Esophagus muscularis mucosa (tissue), 3 donors: ENCODE data around the gene WFDC5.

Experiments used
- POLR2A ChIP-seq: fragments of 450-650 bp; IDR thresholded peaks from one replicate; pipeline ENCODE4 v1.6.1; 2017; ENCODE audit warnings: antibody characterized with exemption, moderate library complexity, mild to moderate bottlenecking, low read depth
- POLR2AphosphoS5 ChIP-seq, 2 donors: sonication (generic); formaldehyde crosslinking; IDR thresholded peaks; one replicate each; pipeline ENCODE4 v1.6.1; 2017; ENCODE audit warnings: antibody characterized with exemption in 2 of 2
- TF ChIP-seq, protein P1 (sequence below), 3 experiments: fragments of 200-600 bp in 2 of 3; fragments of 450-650 bp in 1 of 3; sonication (generic) in 2 of 3; IDR thresholded peaks; one replicate each; pipeline ENCODE4 v1.5.1; 2017 to 2019; ENCODE audit warnings: antibody characterized with exemption in 3 of 3, mild to moderate bottlenecking in 2 of 3, moderate library complexity in 1 of 3

DNA sequence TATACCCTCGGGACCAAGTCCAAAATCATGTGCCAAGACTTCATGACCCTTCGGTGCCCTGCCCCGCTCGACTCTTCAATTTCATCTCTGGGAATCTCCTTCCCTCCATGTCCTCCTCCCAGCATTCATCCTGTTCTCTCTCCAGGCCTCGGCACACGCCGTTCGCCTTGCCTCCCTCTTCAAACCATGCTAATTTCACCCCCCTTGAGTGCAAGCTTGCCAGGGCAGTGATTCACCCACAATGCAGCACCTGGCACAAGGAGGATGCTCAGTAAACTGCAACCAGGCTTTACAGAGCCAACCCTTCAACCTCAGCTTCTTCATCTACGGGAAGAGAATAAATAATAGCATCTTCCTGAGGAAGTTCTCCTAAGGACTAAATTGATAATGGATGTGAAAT is 18.2 kb downstream of the WFDC5 start:
- TF ChIP-seq POLR2A (no peak), POLR2AphosphoS5 (IDR thresholded peaks at IDR 0.05) (no peak)
- TF ChIP-seq, protein P1, sequence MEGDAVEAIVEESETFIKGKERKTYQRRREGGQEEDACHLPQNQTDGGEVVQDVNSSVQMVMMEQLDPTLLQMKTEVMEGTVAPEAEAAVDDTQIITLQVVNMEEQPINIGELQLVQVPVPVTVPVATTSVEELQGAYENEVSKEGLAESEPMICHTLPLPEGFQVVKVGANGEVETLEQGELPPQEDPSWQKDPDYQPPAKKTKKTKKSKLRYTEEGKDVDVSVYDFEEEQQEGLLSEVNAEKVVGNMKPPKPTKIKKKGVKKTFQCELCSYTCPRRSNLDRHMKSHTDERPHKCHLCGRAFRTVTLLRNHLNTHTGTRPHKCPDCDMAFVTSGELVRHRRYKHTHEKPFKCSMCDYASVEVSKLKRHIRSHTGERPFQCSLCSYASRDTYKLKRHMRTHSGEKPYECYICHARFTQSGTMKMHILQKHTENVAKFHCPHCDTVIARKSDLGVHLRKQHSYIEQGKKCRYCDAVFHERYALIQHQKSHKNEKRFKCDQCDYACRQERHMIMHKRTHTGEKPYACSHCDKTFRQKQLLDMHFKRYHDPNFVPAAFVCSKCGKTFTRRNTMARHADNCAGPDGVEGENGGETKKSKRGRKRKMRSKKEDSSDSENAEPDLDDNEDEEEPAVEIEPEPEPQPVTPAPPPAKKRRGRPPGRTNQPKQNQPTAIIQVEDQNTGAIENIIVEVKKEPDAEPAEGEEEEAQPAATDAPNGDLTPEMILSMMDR (IDR thresholded peaks at IDR 0.05): no peak
